Measurements from ENCODE around the gene LRRC10.
"Not testable (repeated sequence)": the region's sequence is repeated elsewhere in the genome, so short reads cannot be mapped to it uniquely, and the experiment has no call there.

LRRC10 gene

DNA sequence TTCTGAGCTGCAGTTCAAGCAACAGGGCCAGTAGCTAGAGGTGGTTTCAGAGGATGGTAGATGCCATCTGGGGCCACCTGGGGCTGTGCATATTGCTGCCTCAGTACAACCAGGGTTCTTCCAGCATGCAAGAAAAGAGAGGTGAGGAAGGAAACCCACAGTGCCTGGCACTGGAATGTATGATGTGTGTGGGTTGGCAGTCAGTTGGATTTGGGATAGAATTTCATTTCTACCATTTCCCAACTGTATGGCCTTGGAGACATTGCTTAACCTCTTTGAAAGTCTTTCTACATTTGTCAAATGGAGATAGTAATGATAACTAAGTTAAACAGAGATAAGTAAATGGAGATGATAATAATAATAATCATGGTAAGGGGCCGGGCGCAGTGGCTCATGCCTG, 10.2 kb upstream of the LRRC10 start:
- no peak overlapping the region for H3K4me3 ChIP-seq (ENCODE audit: low read length)
- DNase-seq (ENCODE audit: low read depth, low spot score): no peak

DNA sequence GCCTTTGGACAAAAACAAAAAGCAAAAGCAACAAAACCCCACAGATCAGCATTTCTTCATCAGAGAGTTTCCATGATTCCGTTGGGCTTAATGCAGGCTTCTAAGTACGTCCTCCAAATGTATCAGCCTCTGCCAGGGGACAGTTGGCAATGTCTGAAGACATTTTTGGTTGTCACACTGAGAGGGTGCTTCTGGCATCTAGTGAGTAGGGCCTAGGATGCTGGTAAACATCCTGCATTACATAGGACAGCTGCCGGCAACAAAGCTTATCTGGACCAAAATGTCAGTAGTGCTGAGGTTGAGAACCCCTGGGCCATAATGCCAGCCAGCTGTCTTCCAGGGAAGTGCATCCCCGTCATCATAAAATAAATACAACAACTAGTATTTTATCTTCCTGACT, 9.4 kb upstream of the LRRC10 start:
- no peak for DNase-seq (ENCODE audit: low read depth, low spot score)
- no peak overlapping the region for H3K4me3 ChIP-seq (ENCODE audit: low read length)

- DNase-seq (ENCODE audit: low read depth, low spot score): no peak
- no peak overlapping the region for H3K4me3 ChIP-seq (ENCODE audit: low read length)
These were observed 8.3 kb upstream of the LRRC10 start for GRCh38 chr12:69619050-69619449.

GRCh38 chr12:69616025-69616424, 5.3 kb upstream of the LRRC10 start:
- DNase-seq (ENCODE audit: low read depth, low spot score): no peak
- no peak overlapping the region for H3K4me3 ChIP-seq (ENCODE audit: low read length)

- H3K4me3 ChIP-seq (ENCODE audit: low read length): no peak overlapping the region
- no peak for DNase-seq (ENCODE audit: low read depth, low spot score)
These were observed 2.6 kb upstream of the LRRC10 start for GRCh38 chr12:69613351-69613750.

DNA sequence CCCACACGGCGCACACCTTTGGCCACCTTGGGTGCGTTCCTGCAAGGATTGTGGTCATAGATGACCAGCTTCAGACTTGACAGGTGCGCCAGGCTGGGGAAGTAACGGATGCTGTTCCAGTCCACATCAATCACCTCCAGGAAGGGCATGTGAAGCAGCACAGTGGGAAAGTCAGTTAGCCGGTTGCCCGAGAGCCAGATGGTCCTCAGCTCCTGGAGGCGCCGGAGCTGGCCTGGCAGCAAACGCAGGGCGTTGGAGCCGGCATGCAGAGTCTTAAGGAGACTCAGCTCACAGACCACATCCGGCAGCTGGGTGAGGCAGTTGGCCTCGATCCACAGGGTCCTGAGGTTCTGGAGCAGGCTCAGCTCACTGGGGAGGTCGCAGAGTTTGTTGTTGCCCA, 581 bp downstream of the LRRC10 start:
- DNase-seq (ENCODE audit: low read depth, low spot score): no peak
- no peak overlapping the region for H3K4me3 ChIP-seq (ENCODE audit: low read length)

- no peak overlapping the region for H3K4me3 ChIP-seq (ENCODE audit: low read length)
- no peak for DNase-seq (ENCODE audit: low read depth, low spot score)
These were observed 2.6 kb downstream of the LRRC10 start for GRCh38 chr12:69608114-69608513.

DNA sequence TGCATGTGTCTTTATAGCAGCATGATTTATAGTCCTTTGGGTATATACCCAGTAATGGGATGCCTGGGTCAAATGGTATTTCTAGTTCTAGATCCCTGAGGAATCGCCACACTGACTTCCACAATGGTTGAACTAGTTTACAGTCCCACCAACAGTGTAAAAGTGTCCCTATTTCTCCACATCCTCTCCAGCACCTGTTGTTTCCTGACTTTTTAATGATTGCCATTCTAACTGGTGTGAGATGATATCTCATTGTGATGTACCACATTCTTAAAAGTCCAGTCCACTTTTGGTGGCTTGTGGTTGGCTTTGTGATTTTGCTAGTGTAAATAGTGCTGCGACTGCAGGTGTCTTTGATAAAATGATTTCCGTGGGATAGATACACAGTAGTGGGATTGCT, 6.4 kb downstream of the LRRC10 start:
- DNase-seq (ENCODE audit: low read depth, low spot score); H3K4me3 ChIP-seq (ENCODE audit: low read length): not testable (repeated sequence)

GRCh38 chr12:69603556-69603955, 7.2 kb downstream of the LRRC10 start:
- H3K4me3 ChIP-seq (ENCODE audit: low read length); DNase-seq (ENCODE audit: low read depth, low spot score): not testable (repeated sequence)

GRCh38 chr12:69602954-69603353, 7.8 kb downstream of the LRRC10 start:
- peak; percentile 58 for DNase-seq (ENCODE audit: low read depth, low spot score)
- H3K4me3 ChIP-seq (ENCODE audit: low read length): no peak overlapping the region

- H3K4me3 ChIP-seq (ENCODE audit: low read length): no peak overlapping the region
- DNase-seq (ENCODE audit: low read depth, low spot score): no peak
These were observed 8.6 kb downstream of the LRRC10 start for GRCh38 chr12:69601962-69602685.

DNA sequence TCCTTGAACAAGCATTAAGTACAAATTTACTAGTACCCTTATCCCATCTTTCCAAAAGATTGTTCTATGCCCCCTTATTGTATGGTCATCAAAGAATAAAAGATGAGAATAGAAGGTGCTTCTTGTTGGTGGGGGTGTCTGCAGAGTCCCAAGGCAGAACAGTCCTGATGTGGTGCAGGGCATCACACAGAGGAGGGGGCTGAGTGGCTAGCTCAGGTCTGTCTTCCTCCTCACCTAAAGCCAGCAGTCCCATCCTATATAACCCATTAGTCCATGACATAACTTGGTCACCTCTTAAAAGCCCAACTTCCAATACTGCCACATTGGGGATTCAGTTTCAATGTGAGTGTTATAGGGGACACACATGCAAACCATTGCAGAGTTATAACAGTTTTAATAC, 9.9 kb downstream of the LRRC10 start:
- DNase-seq (ENCODE audit: low read depth, low spot score): no peak
- no peak overlapping the region for H3K4me3 ChIP-seq (ENCODE audit: low read length)

DNA sequence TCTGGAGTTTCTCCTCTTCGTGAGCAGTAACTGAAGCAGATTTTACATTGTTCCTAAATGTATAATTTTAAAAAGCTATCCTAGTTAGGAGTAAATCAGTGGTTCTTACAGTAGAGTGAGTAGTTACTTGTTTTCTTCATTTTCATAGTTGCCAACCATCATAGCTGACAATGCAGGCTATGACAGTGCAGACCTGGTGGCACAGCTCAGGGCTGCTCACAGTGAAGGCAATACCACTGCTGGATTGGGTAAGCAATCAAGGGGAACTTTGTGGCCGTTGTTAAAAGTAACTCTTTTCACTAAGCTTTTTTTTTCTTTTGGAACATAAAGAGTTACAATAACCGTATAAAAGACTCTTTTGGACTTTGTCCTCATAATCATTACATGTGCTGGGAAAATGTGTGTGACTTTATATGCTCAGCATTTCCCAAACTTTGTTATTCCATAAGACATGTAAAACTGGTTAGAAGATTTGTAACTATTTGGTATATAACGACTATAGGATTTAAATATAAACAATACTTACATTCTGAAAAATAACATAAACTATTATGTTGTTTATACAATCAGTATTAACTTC, 12.4 kb downstream of the LRRC10 start:
- no peak overlapping the region for H3K4me3 ChIP-seq (ENCODE audit: low read length)
- no peak for DNase-seq (ENCODE audit: low read depth, low spot score)

- DNase-seq (ENCODE audit: low read depth, low spot score): no peak
- H3K4me3 ChIP-seq (ENCODE audit: low read length): no peak overlapping the region
These were observed 15.0 kb downstream of the LRRC10 start for GRCh38 chr12:69595689-69596088.

DNA sequence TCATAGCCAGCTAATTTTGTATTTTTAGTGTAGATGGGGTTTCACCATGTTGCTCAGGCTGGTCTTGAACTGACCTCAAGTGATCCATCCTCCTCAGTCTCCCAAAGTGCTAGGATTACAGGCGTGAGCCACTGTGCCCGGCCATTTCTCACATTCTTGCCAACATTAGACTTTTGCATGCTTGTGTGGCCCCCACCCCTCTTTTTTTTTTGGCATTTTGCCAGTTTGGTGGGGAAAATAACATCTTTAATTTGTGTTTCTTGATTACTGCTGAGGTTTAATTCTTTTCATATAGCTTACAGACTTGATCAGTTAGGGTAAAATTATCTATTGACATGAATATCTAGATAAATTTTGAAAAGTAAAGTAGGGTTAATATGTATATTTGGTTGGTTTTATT, 21.6 kb downstream of the LRRC10 start:
- no peak for DNase-seq (ENCODE audit: low read depth, low spot score)

GRCh38 chr12:69588527-69588926, 22.2 kb downstream of the LRRC10 start:
- no peak for DNase-seq (ENCODE audit: low read depth, low spot score)
- no peak overlapping the region for H3K4me3 ChIP-seq (ENCODE audit: low read length)

More for the DNA sequence above, 21.6 kb downstream of the LRRC10 start:
- no peak overlapping the region for H3K4me3 ChIP-seq (ENCODE audit: low read length)

GRCh38 chr12:69585189-69586062, 25.3 kb downstream of the LRRC10 start, which contains the start of gene CCT2:
CCT2 (plus strand) TSS chr12:69585459; CDS start chr12:69585522, 63 bp downstream.
- peak; percentile 93 for DNase-seq (ENCODE audit: low read depth, low spot score)
- peak within 1 kb of the TSS; percentile 55 for H3K4me3 ChIP-seq (ENCODE audit: low read length)

DNA sequence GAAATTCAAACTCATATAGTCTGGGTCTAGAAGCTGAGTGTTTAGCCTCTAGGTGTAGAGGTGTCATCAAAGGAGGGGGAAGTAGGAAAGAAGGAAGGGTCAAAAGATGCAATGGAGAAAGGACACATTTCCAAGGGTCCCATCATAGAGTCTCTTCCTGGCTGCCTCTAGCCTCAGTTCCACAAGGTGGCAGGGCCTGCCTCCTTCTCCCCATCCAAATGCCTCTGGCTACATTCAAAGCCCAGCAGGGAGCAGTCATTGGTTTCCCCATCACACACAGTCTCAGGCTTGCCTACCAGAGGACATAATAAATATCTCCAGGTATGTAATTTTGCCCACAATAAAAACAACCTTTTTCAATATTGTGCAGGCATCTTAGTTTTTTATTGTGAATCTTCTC, 27.5 kb downstream of the LRRC10 start:
- peak; percentile 21 for DNase-seq (ENCODE audit: low read depth, low spot score)
- H3K4me3 ChIP-seq (ENCODE audit: low read length): no peak overlapping the region

- DNase-seq (ENCODE audit: low read depth, low spot score): no peak
- no peak overlapping the region for H3K4me3 ChIP-seq (ENCODE audit: low read length)
These were observed 30.6 kb downstream of the LRRC10 start for GRCh38 chr12:69580074-69580473.

- H3K4me3 ChIP-seq (ENCODE audit: low read length): no peak overlapping the region
These were observed 31.7 kb downstream of the LRRC10 start for GRCh38 chr12:69579029-69579428.

More at GRCh38 chr12:69579029-69579428, 31.7 kb downstream of the LRRC10 start:
- DNase-seq (ENCODE audit: low read depth, low spot score): no peak
